Neural progenitor cell (in vitro differentiated cells): ENCODE data around the gene SLC41A3. TPM values are rescaled to one million over a fixed set of nuclear protein-coding genes. Genes with fewer than 3 reads are reported as not detected.
A peak's percentile ranks its signal among the peaks of the same experiment; 100 is the strongest.

Experiments
- DNase-seq: peaks from one replicate; pipeline ENCODE4 v3.0.0-alpha.2; 2016; ENCODE audit warnings: low spot score
- H2AFZ ChIP-seq: fragments of 200-600 bp; sonication (generic); replicated peaks from 2 replicates; pipeline ENCODE4 v1.6.1; 2016; ENCODE audit warnings: antibody characterized with exemption
- H3F3A ChIP-seq: fragments of 200-600 bp; sonication (generic); 2 replicates; pipeline ENCODE4 v1.6.1; 2016; ENCODE audit warnings: antibody characterized with exemption, low read depth
- H3K27ac ChIP-seq: fragments of 200-600 bp; sonication (generic); 2 replicates; pipeline ENCODE4 v1.5.1; 2016; ENCODE audit warnings: mild to moderate bottlenecking
- H3K27me3 ChIP-seq: fragments of 200-600 bp; sonication (generic); 2 replicates; pipeline ENCODE4 v1.6.1; 2016; ENCODE audit warnings: mild to moderate bottlenecking, moderate library complexity
- H3K36me3 ChIP-seq: fragments of 200-600 bp; sonication (generic); 2 replicates; pipeline ENCODE4 v1.5.1; 2016
- H3K4me1 ChIP-seq: fragments of 200-600 bp; sonication (generic); 2 replicates; pipeline ENCODE4 v1.6.1; 2016; ENCODE audit warnings: mixed run types
- H3K4me2 ChIP-seq: fragments of 200-600 bp; sonication (generic); 2 replicates; pipeline ENCODE4 v1.6.1; 2016
- H3K4me3 ChIP-seq: fragments of 200-600 bp; sonication (generic); 2 replicates; pipeline ENCODE4 v1.5.1; 2016
- H3K79me2 ChIP-seq: fragments of 200-600 bp; sonication (generic); 2 replicates; pipeline ENCODE4 v1.6.1; 2016; ENCODE audit warnings: low read depth
- H3K9ac ChIP-seq: fragments of 200-600 bp; sonication (generic); 2 replicates; pipeline ENCODE4 v1.6.1; 2016
- H3K9me3 ChIP-seq: fragments of 200-600 bp; sonication (generic); 2 replicates; pipeline ENCODE4 v1.5.1; 2016; ENCODE audit warnings: low read depth
- H4K20me1 ChIP-seq: fragments of 200-600 bp; sonication (generic); 2 replicates; pipeline ENCODE4 v1.6.1; 2016; ENCODE audit warnings: low read depth
- H3K27ac Mint-ChIP-seq: 3 replicates; pipeline ENCODE4 v1.8.0; 2021; ENCODE audit warnings: mixed read lengths
- H3K27me3 Mint-ChIP-seq: 2 replicates; pipeline ENCODE4 v1.8.0; 2022; ENCODE audit warnings: low read depth, mild to moderate bottlenecking, inconsistent platforms, moderate library complexity, mixed read lengths; ENCODE audit not compliant: insufficient read depth
- H3K36me3 Mint-ChIP-seq: 3 replicates; pipeline ENCODE4 v1.8.0; 2021; ENCODE audit warnings: mixed read lengths
- H3K4me1 Mint-ChIP-seq: 3 replicates; pipeline ENCODE4 v1.8.0; 2021; ENCODE audit warnings: mixed read lengths
- H3K4me3 Mint-ChIP-seq: 3 replicates; pipeline ENCODE4 v1.8.0; 2021; ENCODE audit warnings: mild to moderate bottlenecking, moderate library complexity, mixed read lengths
- H3K9me3 Mint-ChIP-seq: 3 replicates; pipeline ENCODE4 v1.8.0; 2020; ENCODE audit warnings: mixed read lengths
- EZH2 ChIP-seq: fragments of 200-600 bp; sonication (generic); IDR thresholded peaks from 2 replicates; pipeline ENCODE4 v1.6.1; 2017; ENCODE audit warnings: antibody characterized with exemption, mild to moderate bottlenecking, moderate library complexity
- EZH2phosphoT487 ChIP-seq: fragments of 200-600 bp; sonication (generic); IDR thresholded peaks from 2 replicates; pipeline ENCODE4 v1.6.1; 2017; ENCODE audit warnings: antibody characterized with exemption
- total RNA-seq: library from RNA; depleted of rRNA; stranded (reverse); fragments of >200 nt; gene quantifications from 2 replicates; pipeline ENCODE4 v1.2.3, GENCODE V29; 2015; ENCODE audit warnings: low replicate concordance
- TF ChIP-seq, protein P1 (sequence below): fragments of 200-600 bp; sonication (generic); IDR thresholded peaks from 2 replicates; pipeline ENCODE4 v1.5.1; 2017; ENCODE audit warnings: antibody characterized with exemption, mild to moderate bottlenecking

Gene SLC41A3
- total RNA-seq, 1 donor from 2014 or later: 24.9 TPM

DNA sequence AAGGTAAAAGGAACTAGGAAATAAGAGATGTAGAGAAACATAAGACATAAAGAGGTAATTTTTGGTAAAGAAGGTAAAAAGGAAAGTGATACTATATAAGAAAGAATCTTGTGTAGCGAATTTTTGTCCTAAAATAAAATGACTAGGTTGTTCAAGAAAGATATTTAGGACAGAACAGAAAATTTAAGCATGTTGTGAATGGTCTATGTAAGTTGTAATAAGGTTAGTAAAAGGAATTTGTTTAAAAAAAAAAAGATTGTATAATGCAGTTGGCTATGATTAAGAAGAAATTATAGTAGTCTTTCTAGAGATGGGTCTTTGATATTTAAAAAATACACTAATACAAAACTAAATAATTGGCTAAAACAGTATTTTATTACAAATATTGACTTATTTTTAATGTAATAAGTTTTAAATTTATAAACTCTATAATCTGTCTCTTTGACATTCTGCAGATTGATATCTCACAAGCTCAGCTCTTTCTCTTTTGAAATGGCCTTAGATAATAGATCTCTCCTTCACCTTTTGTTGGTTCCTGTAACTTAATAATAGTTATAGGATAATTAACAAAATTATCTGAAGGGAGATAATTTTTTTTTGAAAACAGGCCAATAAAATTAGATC is 3.7 kb upstream of the SLC41A3 start:
- DNase-seq: peak; percentile 54
- Histone ChIP-seq H3K9me3 (peaks cover 34% of the 10 kb centered on the region), H3K79me2 (no peaks in the 10 kb centered on the region), H3K4me2 (no peak overlapping the region), H3K9ac (no peak overlapping the region), H3K4me3 (no peak overlapping the region), H4K20me1 (no peaks in the 10 kb centered on the region), H3K36me3 (no peaks in the 10 kb centered on the region), H3K27ac (no peak overlapping the region), H3K4me1 (no peaks in the 10 kb centered on the region), H3F3A (peaks cover 11% of the 10 kb centered on the region), H2AFZ (no peak overlapping the region), H3K27me3 (no peaks in the 10 kb centered on the region)
- TF ChIP-seq EZH2phosphoT487: no peak
- TF ChIP-seq, protein P1, sequence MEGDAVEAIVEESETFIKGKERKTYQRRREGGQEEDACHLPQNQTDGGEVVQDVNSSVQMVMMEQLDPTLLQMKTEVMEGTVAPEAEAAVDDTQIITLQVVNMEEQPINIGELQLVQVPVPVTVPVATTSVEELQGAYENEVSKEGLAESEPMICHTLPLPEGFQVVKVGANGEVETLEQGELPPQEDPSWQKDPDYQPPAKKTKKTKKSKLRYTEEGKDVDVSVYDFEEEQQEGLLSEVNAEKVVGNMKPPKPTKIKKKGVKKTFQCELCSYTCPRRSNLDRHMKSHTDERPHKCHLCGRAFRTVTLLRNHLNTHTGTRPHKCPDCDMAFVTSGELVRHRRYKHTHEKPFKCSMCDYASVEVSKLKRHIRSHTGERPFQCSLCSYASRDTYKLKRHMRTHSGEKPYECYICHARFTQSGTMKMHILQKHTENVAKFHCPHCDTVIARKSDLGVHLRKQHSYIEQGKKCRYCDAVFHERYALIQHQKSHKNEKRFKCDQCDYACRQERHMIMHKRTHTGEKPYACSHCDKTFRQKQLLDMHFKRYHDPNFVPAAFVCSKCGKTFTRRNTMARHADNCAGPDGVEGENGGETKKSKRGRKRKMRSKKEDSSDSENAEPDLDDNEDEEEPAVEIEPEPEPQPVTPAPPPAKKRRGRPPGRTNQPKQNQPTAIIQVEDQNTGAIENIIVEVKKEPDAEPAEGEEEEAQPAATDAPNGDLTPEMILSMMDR: no peak
- TF ChIP-seq EZH2: no peak
- Mint-ChIP-seq H3K4me3 (no peak overlapping the region), H3K27ac (no peak overlapping the region), H3K9me3 (peaks cover 39% of the 10 kb centered on the region), H3K4me1 (peaks cover 7% of the 10 kb centered on the region), H3K27me3 (peaks cover 3% of the 10 kb centered on the region), H3K36me3 (no peaks in the 10 kb centered on the region)

DNA sequence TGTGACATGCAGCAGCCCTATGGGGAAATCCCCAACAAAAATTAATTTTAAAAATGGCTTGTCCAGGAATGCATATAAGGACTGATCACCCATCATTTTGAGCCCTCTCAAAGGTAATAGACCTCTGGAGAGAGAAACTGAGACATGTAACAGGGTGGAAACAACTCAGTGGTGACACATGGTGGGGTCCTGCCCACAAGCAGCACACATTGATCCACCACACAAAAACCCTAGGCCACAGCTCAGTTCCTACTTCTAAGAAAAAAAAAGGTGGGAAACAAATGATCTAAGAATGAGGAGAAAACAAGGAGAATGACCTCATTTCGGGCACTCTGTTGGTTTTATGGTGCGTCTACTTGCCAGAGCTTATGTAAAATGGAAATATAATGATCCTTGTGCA is 1.9 kb upstream of the SLC41A3 start:
- H3K27ac ChIP-seq: no peak overlapping the region
- TF ChIP-seq, protein P1: no peak
- no peak for TF ChIP-seq EZH2phosphoT487
- no peak for TF ChIP-seq EZH2
- peaks cover 5% of the 10 kb centered on the region for H3K36me3 Mint-ChIP-seq
- H3K4me2 ChIP-seq: no peak overlapping the region
- H3K27me3 Mint-ChIP-seq: peaks cover 3% of the 10 kb centered on the region
- no peak overlapping the region for H3K9ac ChIP-seq
- H3K4me1 ChIP-seq: no peaks in the 10 kb centered on the region
- peaks cover 11% of the 10 kb centered on the region for H3F3A ChIP-seq
- peaks cover 7% of the 10 kb centered on the region for H3K4me1 Mint-ChIP-seq
- H3K4me3 Mint-ChIP-seq: peak overlapping the region; percentile 87
- no peak overlapping the region for H3K27ac Mint-ChIP-seq
- H2AFZ ChIP-seq: no peak overlapping the region
- peaks cover 34% of the 10 kb centered on the region for H3K9me3 ChIP-seq
- peaks cover 26% of the 10 kb centered on the region for H3K9me3 Mint-ChIP-seq
- H3K4me3 ChIP-seq: no peak overlapping the region
- DNase-seq: no peak
- H3K36me3 ChIP-seq: no peaks in the 10 kb centered on the region
- H4K20me1 ChIP-seq: no peaks in the 10 kb centered on the region
- peaks cover 3% of the 10 kb centered on the region for H3K79me2 ChIP-seq
- H3K27me3 ChIP-seq: no peaks in the 10 kb centered on the region

DNA sequence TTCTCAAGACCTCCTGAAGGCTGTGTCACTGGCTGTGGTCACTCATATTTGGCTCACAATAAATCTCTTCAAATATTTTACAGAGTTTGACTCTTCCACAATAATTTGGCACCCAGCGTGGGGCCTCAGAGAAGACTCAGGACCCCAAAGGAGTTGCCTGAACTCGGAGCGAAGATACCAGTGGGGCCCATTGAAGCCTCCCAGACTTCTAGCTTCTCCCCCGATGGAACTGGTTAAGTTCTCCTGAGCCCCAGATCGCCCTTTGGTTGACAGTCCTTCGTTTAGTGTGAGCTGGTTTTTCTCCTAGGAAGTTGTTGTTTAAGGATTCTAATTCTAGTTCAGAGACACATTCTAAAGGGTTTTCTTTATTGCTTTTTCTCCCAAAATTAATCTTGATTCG is 1.4 kb upstream of the SLC41A3 start:
- H3K4me2 ChIP-seq: no peak overlapping the region
- peak overlapping the region; percentile 87 for H3K4me3 Mint-ChIP-seq
- peaks cover 7% of the 10 kb centered on the region for H3K4me1 Mint-ChIP-seq
- H3F3A ChIP-seq: peaks cover 11% of the 10 kb centered on the region
- H3K27me3 ChIP-seq: no peaks in the 10 kb centered on the region
- H3K9me3 Mint-ChIP-seq: peaks cover 22% of the 10 kb centered on the region
- no peak overlapping the region for H3K9ac ChIP-seq
- peaks cover 6% of the 10 kb centered on the region for H3K79me2 ChIP-seq
- no peak for DNase-seq
- H3K36me3 Mint-ChIP-seq: peaks cover 6% of the 10 kb centered on the region
- H3K4me3 ChIP-seq: no peak overlapping the region
- no peaks in the 10 kb centered on the region for H3K36me3 ChIP-seq
- no peak overlapping the region for H3K27ac ChIP-seq
- no peaks in the 10 kb centered on the region for H3K4me1 ChIP-seq
- peaks cover 3% of the 10 kb centered on the region for H3K27me3 Mint-ChIP-seq
- no peak overlapping the region for H3K27ac Mint-ChIP-seq
- H3K9me3 ChIP-seq: peaks cover 34% of the 10 kb centered on the region
- H4K20me1 ChIP-seq: no peaks in the 10 kb centered on the region
- no peak overlapping the region for H2AFZ ChIP-seq
- TF ChIP-seq, protein P1: no peak
- TF ChIP-seq EZH2 (no peak), EZH2phosphoT487 (no peak)
